Measurements from ENCODE around the gene KIF7.

The KIF7 gene

DNA sequence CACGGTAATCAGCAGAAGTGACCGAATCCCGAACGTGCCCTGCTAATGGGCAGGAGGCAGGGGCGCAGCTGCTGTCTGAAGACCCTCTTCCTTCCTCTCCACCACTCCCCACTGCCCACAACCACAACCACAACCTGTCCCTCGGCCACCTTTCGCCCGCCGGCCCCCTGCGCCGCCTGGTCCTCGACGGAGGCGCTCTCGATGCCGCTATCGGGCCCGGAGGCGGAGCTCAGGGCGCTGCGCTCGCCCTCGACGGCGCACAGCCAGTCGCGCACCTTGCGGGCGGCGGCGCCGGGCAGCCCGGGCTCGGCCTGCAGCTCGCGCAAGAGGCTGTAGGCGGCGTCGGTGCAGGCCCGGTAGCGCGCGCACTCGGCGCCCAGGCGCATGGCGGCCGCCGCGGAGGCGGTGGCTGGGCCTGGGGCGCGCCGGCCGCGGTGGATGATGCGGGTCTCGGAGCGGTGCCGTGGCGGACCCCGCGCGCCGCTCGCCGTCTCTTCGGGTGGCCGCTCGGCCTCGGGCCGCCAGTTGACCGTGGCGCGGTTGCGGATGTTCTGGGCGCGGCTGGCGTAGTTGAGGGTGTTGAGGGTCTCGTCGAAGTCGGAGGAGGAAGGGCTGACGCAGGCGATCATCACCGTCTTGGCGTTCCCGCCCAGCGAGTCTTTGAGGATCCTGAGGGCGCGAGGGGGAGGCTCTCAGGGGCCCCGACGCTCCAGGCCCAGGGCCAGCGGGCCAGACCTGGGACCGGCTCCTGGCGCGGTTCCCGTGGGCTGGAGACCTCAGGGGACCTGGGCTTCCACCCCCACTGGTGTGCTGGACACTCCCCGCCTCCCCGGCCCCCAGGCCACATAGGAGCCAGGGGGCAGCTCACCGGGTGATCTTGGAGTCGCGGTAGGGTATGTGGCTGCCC is 6.9 kb downstream of the KIF7 start:
- DNase-seq = no peak

DNA sequence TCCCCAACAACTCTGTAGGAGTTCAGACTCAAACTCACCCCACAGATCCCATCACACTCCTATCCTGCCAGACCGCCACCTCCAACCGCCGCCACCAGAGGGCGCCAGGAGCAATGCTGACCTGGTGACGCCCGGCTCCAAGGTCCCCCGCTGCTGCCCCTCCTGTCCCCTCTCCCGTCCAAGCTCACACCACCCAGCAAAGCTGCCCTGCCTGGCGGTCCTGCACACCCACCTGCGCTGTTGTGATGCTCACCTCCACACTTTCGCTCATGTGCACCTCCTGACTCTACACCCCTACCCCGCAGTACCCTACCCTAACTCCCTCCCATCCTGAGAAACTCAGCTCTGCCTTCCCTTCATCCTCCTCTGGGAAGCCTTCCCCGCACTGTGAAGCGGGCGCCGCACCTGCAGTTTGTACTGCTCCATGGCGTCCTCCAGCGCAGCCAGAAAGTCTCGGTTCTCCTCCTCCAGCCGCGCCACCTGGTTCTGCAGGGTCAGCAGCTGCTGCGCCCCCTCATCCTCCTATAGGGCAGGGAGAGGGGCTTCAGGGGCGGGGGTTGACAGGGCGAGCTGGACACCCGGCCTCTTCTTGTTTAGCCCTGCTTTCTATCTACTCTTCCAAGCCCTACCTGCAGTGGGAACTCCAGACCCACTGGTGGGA is 7.9 kb downstream of the KIF7 start:
- no peak for DNase-seq

DNA sequence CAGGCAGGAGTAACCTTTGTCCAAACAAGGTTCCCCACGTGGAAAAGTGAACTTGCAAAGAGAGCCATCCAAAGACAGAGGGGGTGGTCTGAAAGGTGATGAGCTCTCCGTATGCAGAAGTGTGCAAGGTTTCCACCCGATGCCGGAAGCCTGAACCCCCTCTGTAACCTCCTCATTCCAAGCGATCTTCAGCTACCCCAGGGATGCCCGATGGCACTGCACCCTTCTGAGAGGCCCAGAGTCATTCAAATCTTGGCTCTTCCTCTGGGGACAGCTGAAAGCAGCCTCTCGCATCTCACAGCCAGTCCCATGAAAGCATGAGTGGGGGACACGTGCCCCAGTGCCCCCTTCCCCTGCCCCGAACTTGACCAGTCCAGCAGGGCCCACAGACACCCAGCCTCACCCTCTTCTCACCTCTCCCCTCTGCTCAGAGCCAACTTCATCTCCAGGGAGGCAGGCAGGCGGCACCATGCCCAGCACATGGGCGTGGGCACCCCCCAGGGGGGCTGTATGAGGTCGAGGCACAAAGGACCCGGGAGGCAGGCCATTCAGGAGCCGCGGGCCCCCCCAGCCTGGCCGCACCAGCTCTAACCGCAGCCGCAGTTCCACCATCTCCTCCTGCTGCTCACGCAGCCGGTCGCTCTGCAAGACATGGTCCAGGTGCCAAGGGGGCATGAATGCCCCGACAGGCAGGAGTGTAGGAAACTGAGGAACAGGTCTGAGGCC is 8.7 kb downstream of the KIF7 start:
- DNase-seq = no peak

DNA sequence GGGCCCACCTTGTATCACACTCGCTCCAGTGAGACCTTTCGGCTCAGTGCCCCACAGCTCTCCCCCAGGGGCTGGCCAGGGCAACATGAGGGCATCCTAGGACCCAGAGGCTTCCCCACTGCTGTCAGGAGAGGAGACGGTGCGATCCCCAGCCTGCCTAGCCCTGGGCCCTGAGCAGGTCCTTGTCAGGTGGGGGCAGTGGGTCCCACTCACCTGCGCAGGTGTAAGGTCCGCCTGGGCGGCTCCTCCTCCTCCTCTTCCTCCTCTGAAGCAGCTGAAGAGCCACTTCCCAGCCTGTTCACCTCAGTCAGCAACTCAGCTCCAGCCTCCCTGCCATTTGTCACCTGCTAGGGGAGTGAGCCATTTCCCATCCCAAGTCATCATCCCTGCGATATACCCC is 9.6 kb downstream of the KIF7 start:
- DNase-seq = no peak

DNA sequence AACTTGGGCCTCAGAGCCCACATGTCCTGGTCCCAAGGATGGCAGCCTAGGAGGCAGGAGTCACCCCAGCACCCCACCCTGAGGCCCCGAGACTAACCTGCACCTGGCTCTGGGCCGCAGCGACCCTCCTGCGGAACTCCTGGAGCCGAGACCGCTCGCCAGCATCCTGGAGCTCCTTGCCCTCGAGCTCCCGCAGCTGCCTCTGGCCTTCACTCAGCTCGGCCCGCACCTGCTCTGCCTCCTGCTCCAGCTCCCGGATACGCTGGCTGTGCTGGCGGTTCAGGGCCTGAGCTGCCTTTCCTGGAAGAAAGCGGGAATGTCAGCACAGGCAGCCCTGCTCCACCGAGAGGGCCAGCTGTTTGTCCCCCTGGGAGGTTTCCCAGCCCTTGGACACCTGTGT is 13.2 kb downstream of the KIF7 start:
- DNase-seq = no peak

DNA sequence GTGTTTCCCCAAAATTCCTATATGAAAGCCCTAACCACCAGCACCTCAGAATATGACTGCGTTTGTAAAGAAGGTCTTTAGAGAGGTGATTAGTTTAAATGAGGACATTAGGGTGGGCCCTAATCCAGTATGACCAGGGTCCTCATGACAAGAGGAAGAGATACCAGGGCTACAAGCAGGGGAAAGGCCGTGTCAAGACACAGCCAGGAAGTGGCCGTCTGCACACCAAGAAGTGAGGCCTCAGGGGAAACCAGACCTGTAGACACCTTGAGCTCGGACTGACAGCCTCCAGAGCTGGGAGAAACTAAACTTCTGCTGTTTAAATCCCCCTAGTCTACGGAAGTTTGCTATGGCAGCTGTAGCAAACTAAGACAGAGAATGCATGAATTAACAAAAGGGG is 14.2 kb downstream of the KIF7 start:
- no peak for DNase-seq

DNA sequence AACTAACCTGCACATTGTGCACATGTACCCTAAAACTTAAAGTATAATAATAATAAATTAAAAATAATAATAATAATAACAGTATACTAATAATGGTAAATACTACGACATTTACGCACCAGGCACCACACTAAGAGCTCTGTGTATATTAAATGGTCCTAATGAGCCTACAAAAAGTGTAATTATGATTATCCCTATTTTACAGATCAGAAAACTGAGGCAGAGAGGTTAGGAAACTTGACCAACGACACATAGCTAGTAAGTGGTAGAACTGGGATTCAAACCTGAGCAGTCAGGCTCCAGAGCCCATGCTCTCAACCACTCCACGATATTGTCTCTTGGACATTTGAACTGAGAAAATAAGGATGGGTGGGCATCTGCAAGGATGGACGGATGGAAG is 15.0 kb downstream of the KIF7 start:
- no peak for DNase-seq

DNA sequence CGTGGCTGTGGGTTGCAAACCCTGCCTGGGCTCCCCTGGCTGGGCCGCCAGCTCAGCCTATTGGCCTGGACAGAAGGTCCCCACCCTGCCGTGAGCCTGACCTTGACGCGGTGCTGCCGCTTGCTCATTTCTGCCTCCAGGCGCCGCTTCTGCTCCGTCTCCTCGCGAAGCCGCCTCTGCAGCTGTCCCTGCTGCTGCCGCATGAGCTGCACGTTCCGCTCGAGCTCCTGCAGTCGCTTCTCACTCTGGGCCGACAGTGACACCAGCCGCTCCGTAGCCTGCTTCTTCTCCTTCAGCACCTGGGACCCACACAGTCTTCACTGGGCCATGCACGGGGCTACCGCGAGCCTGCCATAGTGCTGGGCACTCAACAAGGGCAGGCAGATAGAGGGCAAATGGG is 21.7 kb downstream of the KIF7 start:
- DNase-seq = no peak

DNA sequence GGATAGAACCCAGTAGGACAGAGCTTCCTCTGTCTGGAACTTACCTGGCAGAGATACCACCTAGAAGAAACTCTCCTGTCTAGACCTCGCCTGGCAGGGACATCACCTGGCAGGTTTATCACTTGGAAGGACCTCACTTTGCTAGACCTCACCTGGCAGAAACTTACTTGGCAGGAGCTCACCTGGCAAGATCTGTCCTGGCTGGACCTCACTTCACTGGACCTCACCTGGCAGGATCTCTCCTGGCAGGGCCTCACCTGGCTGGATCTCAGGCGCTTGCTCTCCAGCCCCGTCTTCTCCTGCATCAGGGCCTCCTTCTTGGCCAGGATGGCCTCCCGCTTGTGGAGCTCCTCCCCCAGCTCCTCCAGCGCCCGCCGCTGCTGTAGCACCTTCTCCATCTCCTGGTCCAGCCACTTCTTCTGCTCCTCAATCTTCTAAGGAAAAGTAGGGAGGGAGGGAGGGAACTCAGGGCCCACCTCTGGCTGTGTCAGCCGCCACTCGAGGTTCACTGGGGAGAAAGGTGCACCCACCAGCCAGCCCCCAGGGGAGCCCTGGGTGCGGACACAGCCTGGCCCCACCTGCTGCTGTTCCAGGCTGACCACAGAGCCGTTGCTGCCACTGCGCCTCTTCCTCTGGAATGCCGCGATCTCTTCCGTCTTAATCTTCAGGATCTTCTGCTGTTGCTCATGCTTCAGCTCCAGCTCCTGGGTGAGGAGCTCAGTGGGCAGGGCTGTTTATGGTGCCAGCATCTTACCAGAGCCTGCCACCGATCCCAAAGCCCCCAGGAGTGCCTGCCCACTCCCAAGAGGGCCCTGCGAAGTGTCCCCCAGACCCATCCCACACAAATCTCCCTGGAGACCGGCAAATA is 22.5 kb downstream of the KIF7 start:
- DNase-seq = no peak

DNA sequence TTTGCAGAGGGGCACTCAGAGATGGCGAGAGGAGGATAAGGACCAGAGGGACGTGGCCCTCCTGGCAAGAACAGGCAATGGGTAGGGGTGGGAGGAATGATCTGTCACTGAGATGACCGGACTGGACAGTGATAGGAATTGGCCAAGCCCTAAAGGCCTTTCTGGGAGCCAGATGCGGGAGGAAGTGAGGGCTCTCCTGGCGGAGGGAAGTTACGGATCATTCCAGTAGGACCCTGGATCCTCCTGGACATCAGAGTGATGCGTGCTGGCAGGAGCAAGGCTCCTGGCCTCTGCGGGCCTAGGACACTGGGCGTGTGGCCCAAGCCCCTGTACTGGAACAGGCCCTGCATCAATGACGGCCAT is 23.4 kb downstream of the KIF7 start:
- no peak for DNase-seq

DNA sequence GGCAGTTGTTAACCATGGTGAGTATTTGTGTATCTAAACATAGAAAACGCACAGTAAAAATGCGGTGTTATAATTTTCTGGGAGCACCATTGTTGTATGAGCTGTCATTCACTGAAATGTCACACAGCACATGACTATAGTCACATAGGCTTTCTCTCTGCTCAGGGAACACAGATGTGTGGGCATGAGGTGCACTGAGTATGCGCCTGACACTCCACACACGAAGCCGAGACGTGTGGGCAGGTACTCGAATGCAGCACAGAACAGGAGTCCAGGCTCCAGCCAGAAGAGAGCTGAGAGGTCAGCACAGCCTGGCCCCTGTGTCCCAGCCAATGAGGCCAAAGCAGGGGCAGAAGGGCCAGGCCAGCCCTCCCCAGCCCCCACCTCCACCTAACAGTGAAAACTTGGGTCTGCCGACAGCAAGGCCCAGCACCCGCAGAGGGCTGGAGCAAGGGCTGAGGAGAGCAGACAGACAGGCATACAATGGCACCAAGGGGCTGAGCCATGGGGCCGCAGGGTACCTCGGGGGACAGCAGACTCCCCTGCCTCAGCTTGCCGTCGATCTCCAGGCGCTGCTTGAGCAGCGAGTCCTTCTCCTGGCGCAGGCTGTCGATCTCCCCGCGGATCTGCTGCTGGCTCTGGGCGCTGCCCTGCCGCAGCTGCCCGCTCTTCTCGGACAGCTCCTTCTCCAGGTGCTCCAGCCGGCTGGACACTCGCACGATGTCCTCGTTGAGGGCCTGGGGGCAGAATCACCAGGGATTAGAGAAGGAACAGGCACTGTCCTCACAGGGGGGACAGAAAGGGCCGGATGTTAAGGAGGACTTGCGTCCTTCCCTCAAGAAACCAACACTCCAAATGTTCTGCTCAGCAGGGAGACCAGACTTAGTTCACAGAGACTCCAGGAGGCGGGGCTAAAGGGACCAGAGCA is 24.0 kb downstream of the KIF7 start:
- no peak for DNase-seq

DNA sequence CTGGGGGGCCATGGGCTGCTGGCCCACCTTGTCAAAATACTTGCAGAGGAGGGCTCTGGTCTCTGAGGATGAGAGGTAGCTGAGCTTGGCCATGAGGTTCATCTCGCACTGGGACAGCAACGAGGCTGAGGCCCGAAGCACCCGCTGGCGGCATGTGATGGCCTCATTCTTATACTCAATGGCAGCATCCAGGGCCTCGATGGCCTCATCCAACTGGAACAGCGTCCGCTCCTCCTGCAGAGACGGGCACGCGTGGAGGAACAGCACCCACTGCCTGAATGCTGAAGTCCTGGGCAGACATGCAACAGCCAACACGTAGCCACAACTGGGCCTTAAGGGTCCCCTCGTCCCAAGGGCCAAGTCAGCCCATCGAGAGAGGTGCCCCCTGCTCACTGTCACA is 25.0 kb downstream of the KIF7 start:
- DNase-seq = no peak

DNA sequence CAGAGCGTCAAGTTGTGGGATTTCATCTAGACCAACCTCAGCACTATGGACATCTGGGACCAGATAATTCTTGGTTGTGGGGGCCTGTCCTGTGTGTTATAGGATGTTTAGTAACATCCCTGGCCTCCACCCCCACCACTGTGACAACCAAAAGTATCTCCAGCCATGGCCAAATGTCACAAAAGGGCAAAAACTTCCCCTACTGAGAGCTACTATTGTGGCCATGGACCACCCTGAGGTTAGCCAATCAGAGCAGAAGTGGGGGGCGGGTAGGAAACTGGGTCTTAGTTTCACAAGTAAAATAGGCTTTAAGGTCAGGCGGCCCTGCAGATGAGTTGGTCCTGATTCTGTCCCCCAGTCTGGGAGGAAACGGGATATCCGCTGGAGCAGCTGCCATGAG is 25.4 kb downstream of the KIF7 start:
- DNase-seq = no peak

DNA sequence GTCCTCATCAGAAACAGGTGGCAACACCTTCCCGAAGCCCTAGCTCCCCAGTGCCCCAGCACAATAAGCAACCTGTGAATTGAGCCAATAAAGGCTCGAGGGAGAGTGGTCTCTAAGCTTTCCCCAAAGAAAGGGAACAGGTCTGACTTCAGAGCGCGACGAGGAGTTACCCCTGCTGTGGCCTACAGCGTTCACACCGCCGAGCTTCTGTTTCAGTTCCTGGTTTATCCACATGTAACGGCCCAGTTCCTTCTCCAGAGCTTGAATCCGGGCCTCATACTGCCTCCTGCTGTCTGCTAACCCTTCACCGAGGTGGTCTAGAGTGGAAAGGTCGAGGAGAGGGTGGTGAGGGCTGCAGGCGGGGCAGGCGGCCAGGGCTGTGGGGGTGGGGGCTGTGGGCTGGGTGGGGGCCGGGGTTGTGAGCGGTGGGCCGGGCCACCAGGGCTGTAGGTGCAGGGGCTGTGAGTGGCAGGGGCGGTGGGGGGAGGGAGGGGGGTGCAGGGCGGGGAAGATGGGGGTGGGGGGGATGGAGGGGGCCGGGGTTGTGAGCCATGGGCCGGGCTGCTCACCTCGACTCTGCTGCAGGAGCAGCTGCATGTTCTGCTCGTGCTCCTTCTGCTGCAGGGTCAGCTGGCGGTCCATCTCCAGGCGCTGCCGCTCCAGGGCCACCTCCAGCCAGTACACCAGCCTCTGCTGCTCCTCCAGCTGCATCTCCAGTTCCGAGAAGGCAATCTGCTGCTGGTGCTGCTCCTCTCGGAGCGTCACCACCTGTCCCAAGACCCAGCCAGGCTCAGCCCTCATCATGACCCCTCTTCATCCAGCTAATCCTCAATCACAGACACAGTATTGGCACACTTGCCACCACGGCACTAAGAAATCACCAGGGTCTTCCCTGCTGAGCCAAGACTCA is 26.2 kb downstream of the KIF7 start:
- DNase-seq = no peak

DNA sequence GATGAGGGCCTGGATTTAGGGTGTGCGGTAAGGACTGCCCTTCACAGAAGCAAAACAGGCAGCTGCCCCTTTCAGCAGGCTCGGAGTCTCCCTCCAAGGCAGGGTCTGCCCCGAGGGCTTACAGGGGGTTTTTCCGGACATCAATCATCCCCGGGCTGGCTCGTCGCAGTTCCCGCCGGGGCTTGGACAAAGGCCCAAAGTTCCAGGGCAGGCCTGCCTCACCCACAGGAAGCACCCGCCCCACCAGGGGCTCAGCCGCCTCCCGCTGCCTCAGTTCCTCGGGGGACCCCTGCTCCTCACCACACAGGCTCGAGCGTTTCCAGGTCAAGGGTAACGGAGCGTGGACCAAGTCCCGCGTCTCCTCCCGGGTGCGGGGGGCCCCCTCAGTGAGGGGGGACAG is 27.0 kb downstream of the KIF7 start:
- no peak for DNase-seq

DNA sequence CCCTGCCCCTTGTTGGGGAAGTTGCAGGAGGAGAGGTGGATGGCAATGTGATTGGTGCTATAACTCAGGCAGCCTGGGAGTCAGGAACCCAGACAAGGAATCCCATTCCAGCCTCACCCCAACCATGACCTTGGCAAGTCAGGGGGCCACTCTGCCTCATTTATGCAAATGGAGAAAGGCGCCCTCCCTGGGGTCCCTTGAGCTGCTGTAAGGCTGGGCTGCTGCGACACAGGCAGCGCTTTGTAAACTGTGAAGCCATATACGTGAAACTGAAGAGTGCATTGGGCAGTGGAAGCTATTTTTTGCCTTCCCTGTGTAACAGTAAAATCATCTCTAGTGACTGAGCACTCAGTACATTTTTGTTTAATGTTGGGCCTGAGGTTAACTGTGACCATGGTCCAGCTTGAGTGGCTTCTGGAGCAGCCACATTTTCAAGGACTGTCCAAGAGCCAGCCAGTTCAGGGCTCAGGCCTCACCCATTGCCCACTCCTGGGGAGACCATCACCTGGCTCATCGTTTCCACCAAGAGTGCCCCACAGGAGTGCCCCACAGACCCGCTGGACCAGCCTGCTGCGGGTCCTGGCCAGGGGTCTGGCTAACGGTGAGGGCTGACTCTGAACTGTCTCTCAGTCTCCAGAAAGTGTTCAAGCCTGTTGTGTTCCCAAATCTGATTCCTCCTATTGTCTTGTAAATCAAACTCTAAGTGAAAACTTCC is 27.9 kb downstream of the KIF7 start:
- no peak for DNase-seq

DNA sequence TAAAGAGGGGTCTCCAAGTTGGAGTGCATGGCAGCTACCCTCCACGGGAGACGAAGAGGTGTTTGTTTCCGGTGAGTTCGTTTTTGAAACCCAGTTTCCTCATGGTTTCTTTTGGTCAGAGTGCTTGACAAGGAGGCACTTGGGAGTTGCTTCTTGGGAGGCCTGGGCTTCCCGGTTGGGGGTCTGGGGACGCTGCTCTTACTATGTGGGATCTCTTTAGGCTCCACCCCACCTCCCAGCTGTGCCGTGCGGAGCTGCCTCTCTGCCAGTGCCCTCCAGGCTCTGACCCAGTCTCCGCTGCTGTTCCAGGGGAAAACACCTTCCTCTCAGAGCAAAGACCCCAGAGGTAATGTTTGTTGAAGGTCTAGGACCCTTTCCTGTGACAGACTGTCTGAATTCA is 29.6 kb downstream of the KIF7 start:
- DNase-seq = no peak

DNA sequence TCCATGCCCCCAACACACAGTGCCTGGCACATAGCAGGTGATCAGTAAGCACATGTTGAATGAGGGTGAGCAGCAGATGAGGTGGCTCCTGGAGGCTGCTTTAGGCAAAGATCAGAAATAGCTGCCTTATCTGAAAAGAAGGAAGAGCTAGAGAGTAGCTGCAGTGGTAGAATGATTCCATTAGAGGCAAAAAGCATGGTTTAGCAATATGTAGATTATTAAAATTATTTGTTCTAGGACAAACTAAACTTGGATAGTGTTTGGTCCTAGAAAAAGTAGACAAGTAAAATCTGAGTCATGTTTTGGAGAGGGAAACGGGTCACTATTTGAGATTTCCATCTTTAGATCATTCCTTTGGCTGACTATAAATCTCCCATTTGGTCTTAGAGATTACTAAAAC is 32.1 kb downstream of the KIF7 start:
- no peak for DNase-seq

DNA sequence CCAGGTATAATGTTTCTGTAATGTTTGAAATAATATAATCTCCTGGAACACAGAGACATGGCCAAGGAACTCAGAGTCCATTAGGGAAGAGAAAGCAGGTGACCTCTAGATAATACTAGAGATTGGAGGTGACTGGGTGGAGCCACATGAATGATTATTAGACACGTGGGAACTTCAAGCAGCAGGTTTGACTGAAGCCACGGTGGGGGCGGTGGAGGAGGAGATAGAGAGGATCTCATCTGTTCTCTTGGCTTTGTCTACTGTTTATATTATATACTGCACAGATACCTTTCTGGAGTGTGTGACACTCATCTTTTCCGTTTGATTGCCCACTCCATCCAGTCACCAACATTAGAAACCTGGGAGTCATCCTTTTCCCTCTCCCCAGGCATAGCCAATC is 33.7 kb downstream of the KIF7 start:
- no peak for DNase-seq

DNA sequence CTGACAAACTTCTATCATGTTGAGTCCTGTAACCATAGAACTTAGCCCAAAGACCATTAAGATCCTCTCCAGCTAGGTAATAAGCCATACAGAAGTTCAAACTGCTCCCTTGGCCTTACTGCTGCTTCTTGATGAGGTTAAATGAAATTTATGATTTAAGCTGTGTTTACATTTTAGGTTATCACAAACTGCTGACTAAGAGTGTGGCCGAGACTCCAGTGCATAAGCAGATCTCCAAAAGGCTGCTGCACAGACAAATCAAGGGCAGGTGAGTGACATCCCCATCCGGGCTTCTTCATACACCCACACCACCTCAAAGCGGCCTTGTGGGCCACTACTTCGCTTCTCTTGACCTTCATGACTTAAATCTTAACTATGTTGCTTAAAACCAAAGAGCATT is 39.0 kb downstream of the KIF7 start:
- DNase-seq = no peak
